ENCODE measurements around the gene FASTK. TPM values are rescaled to one million over a fixed set of nuclear protein-coding genes. Genes with fewer than 3 reads are reported as not detected.

Gene FASTK
- total and polyA plus RNA-seq, 3 donors from 2014 or later = 60.3 to 124 (median 114) TPM

- Histone ChIP-seq H3K9me3 (no peaks in the 10 kb centered on the region), H3K27ac (peak within 1 kb of the TSS; percentile 84 to 98), H3K36me3 (ENCODE audit: low read depth, missing control alignments) (no peaks in the 10 kb centered on the region), H3K27me3 (no peaks in the 10 kb centered on the region), H3K4me3 (peak within 1 kb of the TSS; percentile 86 to 93), H3K4me1 (peaks cover 45% of the 10 kb centered on the region)
- TF ChIP-seq CTCF (IDR thresholded peaks at IDR 0.05) = peak; percentile 18 to 51 (median 19)
- no peak for TF ChIP-seq POLR2A (IDR thresholded peaks at IDR 0.05)
- WGBS, 2 donors = 1% methylated on average over 14 to 64 of the region's 75 CpGs
- intact Hi-C loops (cut with DNase I; ENCODE audit: low total_unique reads) = no loop called here
- DNase-seq = peak; percentile 89
These were observed 21.1 kb downstream of the FASTK start, which contains the start of gene SLC4A2 for GRCh38 chr7:151059367-151060112. Gene SLC4A2 (plus strand): TSS chr7:151059589. CDS start chr7:151061988, 2,399 bp downstream.

- Histone ChIP-seq H3K36me3 (ENCODE audit: low read depth, missing control alignments) (no peaks in the 10 kb centered on the region), H3K4me1 (peaks cover 45% of the 10 kb centered on the region), H3K9me3 (no peaks in the 10 kb centered on the region), H3K4me3 (peak overlapping the region; percentile 86 to 93), H3K27ac (peak overlapping the region; percentile 84 to 98), H3K27me3 (no peaks in the 10 kb centered on the region)
- intact Hi-C loops (cut with DNase I; ENCODE audit: low total_unique reads) = no loop called here
- no peak for TF ChIP-seq POLR2A (IDR thresholded peaks at IDR 0.05)
- no peak for TF ChIP-seq CTCF (IDR thresholded peaks at IDR 0.05)
- DNase-seq = no peak
- WGBS, 2 donors = 2 to 4% methylated on average over 18 of the region's 18 CpGs
These were observed 21.7 kb downstream of the FASTK start for GRCh38 chr7:151058781-151059366.

GRCh38 chr7:151057989-151058780, 22.4 kb downstream of the FASTK start:
- peak; percentile 100 for DNase-seq
- no peaks in the 10 kb centered on the region for H3K9me3 ChIP-seq
- H3K4me3 ChIP-seq = peak overlapping the region; percentile 86 to 93
- intact Hi-C loops (cut with DNase I; ENCODE audit: low total_unique reads) = no loop called here
- WGBS, 2 donors = 0 to 1% methylated on average over 15 to 46 of the region's 46 CpGs
- peaks cover 41% of the 10 kb centered on the region for H3K4me1 ChIP-seq
- H3K36me3 ChIP-seq (ENCODE audit: low read depth, missing control alignments) = no peaks in the 10 kb centered on the region
- H3K27ac ChIP-seq = peak overlapping the region; percentile 84 to 98
- H3K27me3 ChIP-seq = no peaks in the 10 kb centered on the region
- TF ChIP-seq POLR2A (IDR thresholded peaks at IDR 0.05) (peak; percentile 83), CTCF (IDR thresholded peaks at IDR 0.05) (no peak)

DNA sequence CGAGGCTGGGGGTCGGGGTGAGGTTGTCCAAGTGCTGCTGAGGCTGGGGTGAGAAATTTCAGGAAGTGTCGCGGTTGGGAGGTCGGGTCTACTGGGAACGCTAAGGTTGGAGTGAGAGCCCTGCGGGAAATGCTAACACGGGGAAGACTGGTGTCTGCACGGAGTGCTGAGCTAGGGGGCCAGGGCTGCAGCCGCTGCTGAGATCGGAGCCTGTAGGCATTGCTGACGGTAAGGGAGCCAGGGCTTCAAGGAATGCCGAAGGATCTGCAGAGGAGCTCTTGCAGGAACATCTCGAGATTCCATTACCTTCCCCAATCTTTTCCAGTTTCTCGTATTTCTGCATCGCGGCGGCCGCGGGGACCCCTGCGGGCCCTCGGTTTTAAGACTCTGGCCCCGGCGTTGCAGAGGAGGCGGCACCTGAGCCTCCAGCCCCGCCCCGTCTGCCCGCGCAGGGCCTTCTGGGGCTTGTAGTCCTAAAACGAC, 23.1 kb downstream of the FASTK start, which contains the start of gene CDK5:
Gene CDK5 (minus strand): TSS at position 392 of the 483 bp plus-strand sequence. CDS start 49 bp downstream, at position 343.
- peak within 1 kb of the TSS; percentile 86 to 93 for H3K4me3 ChIP-seq
- DNase-seq = no peak
- H3K4me1 ChIP-seq = peaks cover 34% of the 10 kb centered on the region
- 0% methylated on average over 29 to 30 of the region's 30 CpGs for WGBS, 2 donors
- H3K27me3 ChIP-seq = no peaks in the 10 kb centered on the region
- no peaks in the 10 kb centered on the region for H3K9me3 ChIP-seq
- H3K27ac ChIP-seq = peak within 1 kb of the TSS; percentile 84 to 98
- intact Hi-C loops (cut with DNase I; ENCODE audit: low total_unique reads) = no loop called here
- no peaks in the 10 kb centered on the region for H3K36me3 ChIP-seq (ENCODE audit: low read depth, missing control alignments)
- TF ChIP-seq POLR2A (IDR thresholded peaks at IDR 0.05) (no peak), CTCF (IDR thresholded peaks at IDR 0.05) (no peak)

Data from testis (tissue), 3 donors.